ENCODE measurements around the gene GPR153. TPM values are rescaled to one million over a fixed set of nuclear protein-coding genes. Genes with fewer than 3 reads are reported as not detected.

GPR153 gene
- total RNA-seq, 4 donors from 2014 or later = 5.6 to 22.1 (median 10.3) TPM

DNA sequence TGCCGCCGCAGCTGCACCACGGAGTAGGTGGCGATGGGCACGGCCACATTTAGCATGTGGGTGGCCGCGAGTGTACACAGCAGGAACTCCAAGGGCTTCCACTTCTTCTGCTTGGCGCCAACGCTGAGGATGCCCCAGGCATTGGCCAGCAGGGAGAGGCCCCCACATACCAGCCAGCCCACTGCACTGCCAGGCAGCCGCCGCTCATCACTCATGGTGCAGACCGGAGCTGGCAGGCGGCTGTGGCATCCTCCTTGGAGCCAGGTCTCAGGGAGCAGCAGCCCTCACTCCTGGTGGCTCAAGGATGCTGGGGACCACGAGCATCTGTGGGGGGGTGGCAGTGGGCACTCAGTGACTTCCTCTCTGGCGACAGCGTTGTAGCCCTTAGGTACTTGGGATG, 6.2 kb downstream of the GPR153 start:
- DNase-seq = no peak
- H3K27ac ChIP-seq = no peak overlapping the region
- no peaks in the 10 kb centered on the region for H3K36me3 ChIP-seq
- TF ChIP-seq POLR2A (IDR thresholded peaks at IDR 0.05) (no peak), CTCF (IDR thresholded peaks at IDR 0.05) (no peak)
- intact Hi-C loops (cut with DNase I; ENCODE audit: low total_unique reads) = no loop called here
- H3K27me3 ChIP-seq = no peaks in the 10 kb centered on the region
- H3K9me3 ChIP-seq = no peaks in the 10 kb centered on the region
- H3K4me3 ChIP-seq = no peak overlapping the region
- no peaks in the 10 kb centered on the region for H3K4me1 ChIP-seq

DNA sequence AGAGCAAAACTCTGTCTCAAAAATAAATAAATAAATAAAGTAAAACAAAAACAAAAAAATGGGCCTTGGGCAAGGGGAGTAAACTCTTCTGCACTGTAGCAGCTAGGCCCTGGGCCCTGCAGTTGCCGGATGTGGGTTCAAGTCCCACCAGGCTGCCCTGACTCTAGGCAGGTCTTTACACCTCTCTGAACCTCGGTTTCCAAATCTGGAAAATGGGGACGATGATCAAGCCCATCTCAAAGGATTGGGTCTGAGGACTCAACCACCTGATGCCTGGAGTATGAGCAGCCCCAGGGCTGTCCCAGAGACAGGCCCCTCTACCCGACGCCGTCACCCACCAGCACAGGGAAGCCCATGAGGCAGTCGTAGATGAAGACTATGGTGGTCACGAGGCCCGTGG, 7.5 kb downstream of the GPR153 start:
- H3K4me1 ChIP-seq = peaks cover 0 to 6% of the 10 kb centered on the region in 2 donors
- H3K9me3 ChIP-seq = no peaks in the 10 kb centered on the region
- H3K27me3 ChIP-seq = no peaks in the 10 kb centered on the region
- H3K27ac ChIP-seq = no peak overlapping the region
- intact Hi-C loops (cut with DNase I; ENCODE audit: low total_unique reads) = no loop called here
- H3K4me3 ChIP-seq = no peak overlapping the region
- H3K36me3 ChIP-seq = no peaks in the 10 kb centered on the region
- no peak for DNase-seq
- TF ChIP-seq POLR2A (IDR thresholded peaks at IDR 0.05) (no peak), CTCF (IDR thresholded peaks at IDR 0.05) (no peak)

DNA sequence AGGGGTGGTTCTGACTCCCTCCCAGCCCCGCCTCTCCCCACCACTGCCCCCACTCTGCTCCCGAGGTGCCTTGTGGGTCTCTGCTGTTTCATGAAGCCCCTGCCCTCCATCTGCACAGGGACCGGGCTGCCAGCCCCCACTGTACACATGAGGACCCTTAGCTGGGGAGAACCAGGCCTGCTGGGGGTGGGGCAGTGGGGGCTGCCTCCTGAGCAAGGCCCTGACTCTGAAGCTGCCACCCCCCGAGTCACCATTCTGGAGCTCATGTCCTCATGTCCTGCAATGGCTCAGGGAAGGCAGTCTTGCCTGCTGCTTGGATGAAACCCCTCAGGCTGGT, 8.6 kb downstream of the GPR153 start:
- Histone ChIP-seq H3K4me3 (no peak overlapping the region), H3K4me1 (peaks cover 0 to 6% of the 10 kb centered on the region in 2 donors), H3K36me3 (no peaks in the 10 kb centered on the region), H3K9me3 (no peaks in the 10 kb centered on the region), H3K27me3 (no peaks in the 10 kb centered on the region), H3K27ac (no peak overlapping the region)
- no peak for TF ChIP-seq CTCF (IDR thresholded peaks at IDR 0.05)
- no peak for TF ChIP-seq POLR2A (IDR thresholded peaks at IDR 0.05)
- intact Hi-C loops (cut with DNase I; ENCODE audit: low total_unique reads) = no loop called here
- no peak for DNase-seq

- intact Hi-C loops (cut with DNase I; ENCODE audit: low total_unique reads) = no loop called here
- no peaks in the 10 kb centered on the region for H3K36me3 ChIP-seq
- H3K4me3 ChIP-seq = no peak overlapping the region
- H3K9me3 ChIP-seq = no peaks in the 10 kb centered on the region
- H3K27ac ChIP-seq = no peak overlapping the region
- no peak for DNase-seq
- no peaks in the 10 kb centered on the region for H3K27me3 ChIP-seq
- peaks cover 0 to 6% of the 10 kb centered on the region in 2 donors for H3K4me1 ChIP-seq
- TF ChIP-seq CTCF (IDR thresholded peaks at IDR 0.05) (no peak), POLR2A (IDR thresholded peaks at IDR 0.05) (no peak)
Observed at GRCh38 chr1:6251681-6252373, 9.1 kb downstream of the GPR153 start.

DNA sequence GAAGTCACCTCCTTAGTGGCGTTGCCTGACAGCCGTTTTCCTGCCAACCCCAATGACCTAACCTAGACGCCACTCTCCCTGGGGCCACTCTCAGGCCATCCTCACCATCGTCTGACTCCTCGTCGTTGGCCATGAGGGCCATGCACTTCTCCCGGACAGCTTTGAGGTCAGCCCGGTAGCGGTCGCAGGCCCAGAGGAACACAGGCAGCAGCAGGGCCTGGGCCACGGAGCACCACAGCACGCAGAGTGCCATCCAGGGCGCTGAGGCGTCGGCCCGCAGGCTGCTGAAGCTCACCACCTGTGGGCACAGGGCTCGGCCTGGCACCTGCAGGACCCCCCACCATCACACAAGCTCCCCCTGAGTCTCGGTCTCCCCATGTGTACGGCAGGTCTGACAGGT, 9.7 kb downstream of the GPR153 start:
- Histone ChIP-seq H3K27ac (no peak overlapping the region), H3K4me3 (no peak overlapping the region), H3K9me3 (no peaks in the 10 kb centered on the region), H3K27me3 (peaks cover 0 to 3% of the 10 kb centered on the region in 2 donors), H3K4me1 (peaks cover 0 to 6% of the 10 kb centered on the region in 2 donors), H3K36me3 (no peaks in the 10 kb centered on the region)
- intact Hi-C loops (cut with DNase I; ENCODE audit: low total_unique reads) = no loop called here
- no peak for TF ChIP-seq POLR2A (IDR thresholded peaks at IDR 0.05)
- TF ChIP-seq CTCF (IDR thresholded peaks at IDR 0.05) = no peak
- no peak for DNase-seq
